ENCODE measurements around the gene FCGR2B.
"Not testable (repeated sequence)": the region's sequence is repeated elsewhere in the genome, so short reads cannot be mapped to it uniquely, and the experiment has no call there.

DNA sequence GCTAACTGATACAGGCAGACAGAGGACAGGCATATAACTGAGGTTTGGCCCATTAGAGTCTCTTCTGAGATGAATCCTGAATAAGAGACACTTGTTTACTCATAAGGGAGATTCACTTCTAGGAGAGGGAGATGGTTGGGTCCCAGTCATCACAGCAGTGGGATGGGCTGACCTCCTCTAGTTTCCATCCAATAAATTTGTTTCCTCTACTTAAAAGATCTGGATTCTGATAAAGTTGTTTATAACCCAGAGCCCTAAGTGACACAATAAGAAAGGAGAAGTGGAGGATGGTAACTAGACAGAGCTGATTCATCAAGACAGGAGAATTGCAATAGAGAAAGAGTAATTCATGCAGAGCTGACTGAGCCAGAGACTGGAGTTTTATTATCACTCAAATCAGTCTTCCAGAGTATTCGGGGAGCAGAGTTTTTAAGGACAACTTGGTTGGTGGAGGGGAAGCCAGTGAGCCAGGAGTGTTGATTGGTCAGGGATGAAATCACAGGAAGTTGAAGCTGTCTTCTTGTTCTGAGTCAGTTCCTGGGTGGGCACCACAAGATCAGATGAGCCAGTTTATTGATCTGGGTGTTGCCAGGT, 26.7 kb upstream of the FCGR2B start:
- TF ChIP-seq, protein P1, sequence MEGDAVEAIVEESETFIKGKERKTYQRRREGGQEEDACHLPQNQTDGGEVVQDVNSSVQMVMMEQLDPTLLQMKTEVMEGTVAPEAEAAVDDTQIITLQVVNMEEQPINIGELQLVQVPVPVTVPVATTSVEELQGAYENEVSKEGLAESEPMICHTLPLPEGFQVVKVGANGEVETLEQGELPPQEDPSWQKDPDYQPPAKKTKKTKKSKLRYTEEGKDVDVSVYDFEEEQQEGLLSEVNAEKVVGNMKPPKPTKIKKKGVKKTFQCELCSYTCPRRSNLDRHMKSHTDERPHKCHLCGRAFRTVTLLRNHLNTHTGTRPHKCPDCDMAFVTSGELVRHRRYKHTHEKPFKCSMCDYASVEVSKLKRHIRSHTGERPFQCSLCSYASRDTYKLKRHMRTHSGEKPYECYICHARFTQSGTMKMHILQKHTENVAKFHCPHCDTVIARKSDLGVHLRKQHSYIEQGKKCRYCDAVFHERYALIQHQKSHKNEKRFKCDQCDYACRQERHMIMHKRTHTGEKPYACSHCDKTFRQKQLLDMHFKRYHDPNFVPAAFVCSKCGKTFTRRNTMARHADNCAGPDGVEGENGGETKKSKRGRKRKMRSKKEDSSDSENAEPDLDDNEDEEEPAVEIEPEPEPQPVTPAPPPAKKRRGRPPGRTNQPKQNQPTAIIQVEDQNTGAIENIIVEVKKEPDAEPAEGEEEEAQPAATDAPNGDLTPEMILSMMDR (IDR thresholded peaks at IDR 0.05 in 4 of 5, conservative IDR thresholded peaks at IDR 0.05 in 1 of 5) = not testable (repeated sequence)
- not testable (repeated sequence) for TF ChIP-seq POLR2A (IDR thresholded peaks at IDR 0.05)
